ENCODE data around the gene MYOM1.

GRCh38 chr18:3099327-3099726 is 120.4 kb downstream of the MYOM1 start:
- TF ChIP-seq POLR2A (IDR thresholded peaks at IDR 0.05; ENCODE audit: low read length) (no peak), GATA1 (IDR thresholded peaks at IDR 0.05; ENCODE audit: low read depth, low read length) (no peak)
